Stomach (tissue), 4 donors: Measurements from ENCODE around the gene CRABP2.

ENCODE experiments used
- POLR2A ChIP-seq, 4 donors: fragments of 450-650 bp; IDR thresholded peaks; one replicate each; pipeline ENCODE4 v1.6.1; 2016; ENCODE audit warnings: antibody characterized with exemption in 4 of 4, control low read depth in 2 of 4, mild to moderate bottlenecking in 1 of 4, moderate library complexity in 1 of 4
- POLR2AphosphoS5 ChIP-seq, 3 donors: sonication (generic); formaldehyde crosslinking; IDR thresholded peaks; one replicate each; pipeline ENCODE4 v1.6.1; 2016; ENCODE audit warnings: antibody characterized with exemption in 3 of 3
- TF ChIP-seq, protein P1 (sequence below), 7 experiments: fragments of 450-650 bp in 4 of 7; fragments of 200-600 bp in 3 of 7; sonication (generic) in 3 of 7; IDR thresholded peaks; one replicate each; pipeline ENCODE4 v1.5.1; 2016 to 2019; ENCODE audit warnings: antibody characterized with exemption in 7 of 7, control low read depth in 2 of 7, mild to moderate bottlenecking in 1 of 7

DNA sequence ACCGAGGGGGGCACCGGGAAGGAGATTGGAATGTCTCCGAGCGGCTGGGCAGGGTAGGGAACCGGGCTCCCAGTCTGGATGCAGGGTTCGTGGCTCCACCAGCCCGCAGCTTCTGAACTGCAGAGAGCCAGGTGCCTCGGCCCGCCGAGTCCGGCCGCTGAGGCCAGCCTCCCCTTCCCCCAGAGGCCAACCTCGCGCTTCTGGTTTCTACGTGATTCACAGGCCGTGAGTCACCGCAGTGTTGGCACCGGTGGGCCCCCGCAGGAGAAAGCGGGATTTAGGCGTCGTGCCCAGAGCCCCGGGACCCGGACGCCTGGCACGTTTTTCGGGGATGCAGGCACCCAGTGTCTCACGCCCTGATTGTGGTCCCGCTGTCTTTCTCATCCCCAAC lies 458 bp downstream of the CRABP2 start:
- TF ChIP-seq, protein P1, sequence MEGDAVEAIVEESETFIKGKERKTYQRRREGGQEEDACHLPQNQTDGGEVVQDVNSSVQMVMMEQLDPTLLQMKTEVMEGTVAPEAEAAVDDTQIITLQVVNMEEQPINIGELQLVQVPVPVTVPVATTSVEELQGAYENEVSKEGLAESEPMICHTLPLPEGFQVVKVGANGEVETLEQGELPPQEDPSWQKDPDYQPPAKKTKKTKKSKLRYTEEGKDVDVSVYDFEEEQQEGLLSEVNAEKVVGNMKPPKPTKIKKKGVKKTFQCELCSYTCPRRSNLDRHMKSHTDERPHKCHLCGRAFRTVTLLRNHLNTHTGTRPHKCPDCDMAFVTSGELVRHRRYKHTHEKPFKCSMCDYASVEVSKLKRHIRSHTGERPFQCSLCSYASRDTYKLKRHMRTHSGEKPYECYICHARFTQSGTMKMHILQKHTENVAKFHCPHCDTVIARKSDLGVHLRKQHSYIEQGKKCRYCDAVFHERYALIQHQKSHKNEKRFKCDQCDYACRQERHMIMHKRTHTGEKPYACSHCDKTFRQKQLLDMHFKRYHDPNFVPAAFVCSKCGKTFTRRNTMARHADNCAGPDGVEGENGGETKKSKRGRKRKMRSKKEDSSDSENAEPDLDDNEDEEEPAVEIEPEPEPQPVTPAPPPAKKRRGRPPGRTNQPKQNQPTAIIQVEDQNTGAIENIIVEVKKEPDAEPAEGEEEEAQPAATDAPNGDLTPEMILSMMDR (IDR thresholded peaks at IDR 0.05): no peak
- TF ChIP-seq POLR2A (IDR thresholded peaks at IDR 0.05) (no peak), POLR2AphosphoS5 (IDR thresholded peaks at IDR 0.05) (peak in 1 of 3 donors; percentile 26)
